GM21447 (cell line): ENCODE measurements around the gene NIBAN1.
"Not testable (repeated sequence)": the region's sequence is repeated elsewhere in the genome, so short reads cannot be mapped to it uniquely, and the experiment has no call there.

ENCODE experiments used
- ATAC-seq: cut with Tn5 transposase; IDR thresholded peaks from one replicate; pipeline ENCODE4 v1.9.1; 2021; ENCODE audit not compliant: unreplicated experiment

Gene NIBAN1

GRCh38 chr1:184974056-184974836, at the start of gene NIBAN1:
TSS of gene NIBAN1 (minus strand) at chr1:184974508. CDS start at chr1:184974356, 152 bp downstream.
- ATAC-seq, result peak; percentile 49

DNA sequence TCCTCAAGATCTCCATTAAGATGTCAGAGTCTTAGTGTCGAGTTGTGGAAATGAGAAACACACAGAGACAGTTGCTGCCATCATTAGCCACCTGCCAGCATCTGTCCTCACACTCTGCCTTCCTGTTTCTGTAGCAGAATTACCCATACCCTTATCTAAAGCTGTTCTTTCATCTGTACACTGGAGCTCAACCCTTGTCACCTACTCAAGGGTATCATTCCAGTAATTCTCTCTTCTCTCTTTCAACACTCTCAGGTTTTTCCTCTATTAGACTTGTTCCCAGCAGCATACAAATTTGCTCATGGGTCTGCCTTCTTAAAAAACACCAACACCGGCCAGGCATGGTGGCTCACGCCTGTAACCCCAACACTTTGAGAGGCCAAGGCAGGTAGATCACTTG, 43.7 kb upstream of the NIBAN1 start:
- ATAC-seq, result no peak

DNA sequence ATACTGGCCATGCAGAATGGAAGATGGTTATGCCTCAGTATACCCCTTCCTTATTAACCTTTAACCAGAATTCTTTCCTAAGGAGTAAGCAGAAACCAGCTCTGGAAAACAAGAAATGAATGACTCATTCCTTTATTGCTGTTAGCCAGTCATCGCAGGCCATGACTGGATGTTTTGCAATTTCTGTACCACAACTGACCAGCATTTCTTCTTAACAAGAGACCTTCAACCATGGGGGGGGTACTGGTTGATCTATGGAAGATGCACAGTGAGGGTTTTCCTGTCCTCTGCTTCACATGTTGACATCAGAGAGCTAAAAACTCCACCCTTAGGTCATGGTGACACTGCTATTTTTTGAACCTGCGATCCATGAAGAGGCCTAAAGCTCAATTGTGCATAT, 43.0 kb upstream of the NIBAN1 start:
- ATAC-seq, result no peak

- ATAC-seq, result no peak
Observed at GRCh38 chr1:185016880-185017279, 42.6 kb upstream of the NIBAN1 start.

GRCh38 chr1:185015631-185016030, 41.3 kb upstream of the NIBAN1 start:
- ATAC-seq, result no peak

- ATAC-seq, result no peak
Observed at GRCh38 chr1:185014941-185015340, 40.6 kb upstream of the NIBAN1 start.

- ATAC-seq, result no peak
Observed at GRCh38 chr1:185010361-185010760, 36.1 kb upstream of the NIBAN1 start.

- ATAC-seq, result no peak
Observed at GRCh38 chr1:185008838-185009237, 34.5 kb upstream of the NIBAN1 start.

DNA sequence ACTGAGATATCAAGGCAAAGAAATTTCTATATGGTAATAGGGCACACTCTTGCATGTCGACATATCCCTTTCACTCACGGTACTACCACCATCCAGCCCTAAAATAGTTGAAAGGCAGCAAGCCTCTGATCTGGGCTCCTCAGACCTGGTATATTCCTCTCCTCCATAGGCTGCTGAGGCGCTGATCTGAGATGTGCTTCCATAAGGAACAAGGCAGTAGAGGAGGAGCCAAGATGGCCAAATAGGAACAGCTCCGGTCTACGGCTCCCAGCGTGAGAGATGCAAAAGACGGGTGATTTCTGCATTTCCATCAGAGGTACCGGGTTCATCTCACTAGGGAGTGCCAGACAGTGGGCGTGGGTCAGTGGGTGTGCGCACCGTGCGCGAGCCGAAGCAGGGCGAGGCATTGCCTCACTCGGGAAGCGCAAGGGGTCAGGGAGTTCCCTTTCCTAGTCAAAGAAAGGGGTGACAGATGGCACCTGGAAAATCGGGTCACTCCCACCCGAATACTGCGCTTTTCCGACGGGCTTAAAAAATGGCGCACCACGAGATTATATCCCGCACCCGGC, 27.1 kb upstream of the NIBAN1 start:
- ATAC-seq, result not testable (repeated sequence)

DNA sequence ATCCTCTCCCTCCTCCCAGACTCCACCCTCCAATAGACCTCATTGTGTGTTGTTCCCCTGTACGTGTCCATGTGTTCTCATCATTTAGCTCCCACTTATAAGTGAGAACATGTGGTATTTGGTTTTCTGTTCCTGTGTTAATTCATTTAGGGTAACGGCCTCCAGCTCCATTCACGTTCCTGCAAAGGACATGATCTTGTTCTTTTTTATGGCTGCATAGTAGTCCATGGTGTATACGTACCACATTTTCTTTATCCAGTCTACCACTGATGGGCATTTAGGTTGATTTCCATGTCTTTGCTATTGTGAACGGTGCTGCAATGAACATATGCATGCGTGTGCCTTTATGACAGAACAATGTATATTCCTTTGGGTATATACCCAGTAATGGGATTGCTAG, 25.7 kb upstream of the NIBAN1 start:
- not testable (repeated sequence) for ATAC-seq

DNA sequence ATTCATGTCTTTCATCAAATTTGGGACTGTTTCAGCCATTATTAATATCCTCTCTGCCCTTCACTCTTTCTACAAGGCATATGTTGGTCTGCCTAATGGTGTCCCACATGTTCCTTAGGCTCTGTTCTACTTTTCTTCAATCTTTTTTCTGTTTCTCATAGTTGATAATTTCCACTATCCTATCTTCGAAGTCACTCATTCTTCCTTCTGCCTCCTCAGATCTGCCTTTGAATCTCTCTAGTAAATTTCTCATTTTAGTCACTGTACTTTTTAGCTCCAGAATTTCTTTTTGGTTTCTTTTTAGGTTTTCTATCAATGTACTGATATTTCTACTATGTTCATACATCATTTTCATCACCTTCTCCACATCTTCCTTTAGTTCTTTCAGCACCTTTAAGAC, 20.0 kb upstream of the NIBAN1 start:
- no peak for ATAC-seq

GRCh38 chr1:184992271-184992670, 18.0 kb upstream of the NIBAN1 start:
- ATAC-seq, result no peak

GRCh38 chr1:184990204-184990603, 15.9 kb upstream of the NIBAN1 start:
- ATAC-seq, result no peak

GRCh38 chr1:184988506-184988905, 14.2 kb upstream of the NIBAN1 start:
- no peak for ATAC-seq

DNA sequence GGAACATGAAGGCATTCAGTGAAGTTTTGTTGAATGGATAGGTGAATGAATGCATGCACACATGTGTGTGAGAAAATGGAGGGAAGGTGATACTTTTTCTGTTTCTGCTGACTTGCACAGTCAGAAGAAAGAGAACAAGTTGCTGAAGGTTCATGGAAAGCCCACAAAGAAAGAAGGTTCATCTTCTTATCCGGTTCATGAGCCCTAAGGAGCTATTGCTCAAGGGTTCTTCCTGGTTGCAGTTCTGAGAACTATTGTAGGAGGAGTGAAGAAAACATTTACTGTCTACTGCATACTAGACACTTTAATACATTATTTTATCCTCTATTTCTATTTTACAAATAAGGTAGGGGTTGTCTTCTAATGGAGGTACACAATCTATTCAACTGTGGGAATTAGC, 13.4 kb upstream of the NIBAN1 start:
- no peak for ATAC-seq

DNA sequence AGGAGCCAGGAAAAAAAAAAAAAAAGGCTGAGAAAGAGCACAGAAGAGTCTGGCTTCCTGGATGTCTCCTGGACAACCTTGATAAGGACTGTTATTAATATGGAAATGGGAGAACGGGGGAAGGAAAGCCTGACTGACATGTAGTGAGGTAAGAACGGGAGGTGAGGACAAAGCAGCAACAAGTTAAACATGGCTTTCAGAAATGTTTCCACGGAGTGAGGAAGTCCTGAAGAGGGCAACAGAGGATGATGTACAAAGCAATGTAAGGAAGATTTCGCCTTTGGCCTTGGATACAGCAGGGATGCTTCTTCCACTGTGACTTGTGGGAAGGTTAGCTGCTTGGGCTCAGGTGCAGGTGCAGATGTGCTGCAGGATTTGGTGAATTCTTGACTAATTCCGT, 11.9 kb upstream of the NIBAN1 start:
- no peak for ATAC-seq

- ATAC-seq, result peak; percentile 97
Observed at GRCh38 chr1:184982002-184982954, 8.0 kb upstream of the NIBAN1 start.

GRCh38 chr1:184980726-184981125, 6.4 kb upstream of the NIBAN1 start:
- no peak for ATAC-seq

DNA sequence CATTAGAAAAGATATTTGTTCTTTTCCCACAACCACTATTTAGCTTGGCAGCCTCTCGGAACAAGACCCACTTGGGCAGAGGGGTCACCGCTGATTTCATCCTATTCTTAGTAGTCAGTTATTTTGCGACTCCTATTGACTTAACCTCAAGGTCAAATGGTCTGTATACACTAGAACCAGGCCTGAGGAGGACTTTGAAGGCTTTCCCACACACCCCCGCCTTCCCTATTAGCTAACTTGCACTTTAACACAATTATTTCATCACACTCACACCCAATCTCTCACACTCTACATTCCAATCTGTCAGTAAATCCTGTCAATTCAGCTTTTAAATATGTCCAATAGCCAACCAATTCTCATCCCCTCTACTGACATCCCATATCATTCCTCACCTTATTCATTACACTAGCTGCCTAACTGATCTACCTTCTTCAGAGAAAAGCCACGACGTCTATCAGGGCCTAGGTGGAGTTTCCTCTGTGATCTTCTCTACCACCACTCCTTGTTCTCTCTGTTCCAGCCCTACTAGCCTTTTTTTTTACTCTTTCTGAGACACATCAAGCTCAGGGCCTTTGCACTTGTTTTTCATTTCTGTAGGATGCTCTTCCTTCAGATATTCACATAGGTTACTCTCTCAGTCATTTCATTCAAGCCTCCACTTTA, 1.0 kb upstream of the NIBAN1 start:
- no peak for ATAC-seq

DNA sequence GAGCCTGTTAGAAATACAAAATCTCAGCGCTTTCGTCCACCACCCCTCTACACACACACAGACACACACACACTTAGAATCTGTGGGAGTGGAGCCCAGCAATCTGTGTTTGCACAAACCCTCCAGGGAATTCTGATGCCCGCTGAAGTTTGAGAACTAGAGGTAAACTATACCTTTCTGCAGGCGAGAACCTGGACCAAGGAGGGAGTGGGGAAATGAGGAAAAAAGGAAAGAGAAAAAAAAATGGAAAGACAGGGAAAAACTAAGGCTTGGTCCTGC, 468 bp upstream of the NIBAN1 start:
- ATAC-seq, result no peak
